Mononuclear cell (primary cell): ENCODE measurements around the gene COX17. TPM values are rescaled to one million over a fixed set of nuclear protein-coding genes. Genes with fewer than 3 reads are reported as not detected.
"Not testable (repeated sequence)": the region's sequence is repeated elsewhere in the genome, so short reads cannot be mapped to it uniquely, and the experiment has no call there.

Experiments used
- H3K27me3 ChIP-seq: 2 replicates; pipeline ENCODE4 v1.6.0; 2011; ENCODE audit warnings: low read length, control low read depth; ENCODE audit not compliant: insufficient read depth
- H3K4me1 ChIP-seq: 2 replicates; pipeline ENCODE4 v1.5.1; 2011; ENCODE audit warnings: mild to moderate bottlenecking, low read length, control low read depth; ENCODE audit not compliant: insufficient read depth
- H3K4me3 ChIP-seq: 2 replicates; pipeline ENCODE4 v1.5.1; 2011; ENCODE audit warnings: mild to moderate bottlenecking, low read length, moderate library complexity
- H3K9me3 ChIP-seq: 2 replicates; pipeline ENCODE4 v1.5.1; 2011; ENCODE audit warnings: low read depth, mild to moderate bottlenecking, control low read depth, low read length
- total RNA-seq: library from RNA; depleted of rRNA; stranded (reverse); fragments of >200 nt; gene quantifications from one replicate; pipeline ENCODE4 v1.2.3, GENCODE V29; 2012

Gene COX17
- total RNA-seq, 1 donor, result 21.5 TPM

DNA sequence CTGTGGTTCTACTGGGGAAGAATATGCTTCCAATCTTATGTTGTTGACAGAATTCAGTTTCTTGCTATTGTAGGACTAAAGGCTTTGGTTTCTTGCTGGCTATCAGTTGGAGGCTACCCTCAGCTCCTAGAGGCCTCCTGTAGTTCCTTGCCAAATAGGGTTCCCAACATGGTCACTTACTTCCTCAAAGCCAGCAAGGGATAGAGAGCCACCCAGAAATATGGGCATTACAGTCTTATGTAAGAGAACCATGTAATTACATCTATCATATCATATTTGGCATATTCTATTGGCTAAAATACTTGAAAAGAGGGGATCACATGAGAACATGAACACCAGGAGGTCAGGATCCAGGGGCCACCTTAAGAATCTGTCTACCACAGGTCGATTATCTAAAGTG, 6.2 kb upstream of the COX17 start:
- H3K9me3 ChIP-seq, result no peaks in the 10 kb centered on the region
- H3K4me3 ChIP-seq, result no peak overlapping the region
- H3K4me1 ChIP-seq, result no peaks in the 10 kb centered on the region
- no peaks in the 10 kb centered on the region for H3K27me3 ChIP-seq

DNA sequence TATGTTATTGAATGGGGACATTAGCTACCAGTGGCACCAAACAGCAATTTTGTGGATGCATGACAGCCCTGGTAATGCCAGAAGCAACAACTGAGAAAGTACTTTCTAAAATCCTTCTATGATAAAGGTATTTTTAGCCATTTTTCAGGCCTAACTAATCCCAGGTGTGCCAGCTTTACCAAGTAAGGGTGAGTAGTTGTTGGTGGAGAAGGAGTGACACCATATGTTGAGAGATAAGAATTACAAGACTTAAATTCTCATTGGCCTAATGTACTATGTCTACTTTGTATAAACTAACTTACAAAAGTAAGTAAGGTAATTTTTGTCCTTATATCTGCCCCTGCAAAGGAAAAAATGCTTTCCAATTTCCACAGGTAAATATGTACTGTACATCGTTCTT, 4.1 kb upstream of the COX17 start:
- Histone ChIP-seq H3K4me3 (no peak overlapping the region), H3K27me3 (no peaks in the 10 kb centered on the region), H3K4me1 (peaks cover 9% of the 10 kb centered on the region), H3K9me3 (no peaks in the 10 kb centered on the region)

DNA sequence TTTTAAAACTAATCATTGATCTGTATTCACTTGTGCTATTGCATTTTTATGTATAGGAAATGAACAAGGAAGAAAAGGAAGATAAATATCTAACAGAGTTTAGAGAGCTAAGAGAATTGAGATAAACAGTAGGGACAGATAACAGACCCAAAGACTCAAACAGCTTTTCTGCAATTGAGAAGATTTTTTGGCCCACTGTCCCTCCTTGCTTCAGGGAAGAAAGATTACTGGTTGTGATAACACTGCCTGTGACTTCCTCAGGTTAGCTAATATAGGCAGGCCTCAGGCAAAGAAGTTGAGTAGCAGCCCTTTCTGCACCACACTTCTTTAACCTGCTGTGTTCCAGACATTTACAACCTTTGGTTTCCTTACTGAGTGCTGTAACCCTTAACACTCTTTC, 2.7 kb upstream of the COX17 start:
- Histone ChIP-seq H3K4me1 (peaks cover 17% of the 10 kb centered on the region), H3K9me3 (no peaks in the 10 kb centered on the region), H3K4me3 (no peak overlapping the region), H3K27me3 (no peaks in the 10 kb centered on the region)

DNA sequence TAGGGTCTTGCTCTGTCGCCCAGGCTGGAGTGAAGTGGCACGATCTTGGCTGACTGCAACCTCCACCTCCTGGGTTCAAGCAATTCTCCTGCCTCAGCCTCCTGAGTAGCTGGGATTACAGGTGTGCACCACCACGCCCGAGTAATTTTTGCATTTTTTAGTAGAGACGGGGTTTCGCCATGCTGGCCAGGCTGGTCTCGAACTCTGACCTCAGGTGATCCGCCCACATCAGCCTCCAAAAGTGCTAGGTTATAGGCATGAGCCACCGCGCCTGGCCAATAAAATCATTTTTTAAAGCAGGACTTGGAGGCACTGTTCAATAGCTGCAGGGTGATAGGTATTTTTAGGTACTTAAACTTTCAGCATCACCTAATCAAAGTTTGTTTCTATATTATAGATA, 1.0 kb upstream of the COX17 start:
- not testable (repeated sequence) for H3K9me3 ChIP-seq, H3K4me3 ChIP-seq, H3K27me3 ChIP-seq
- peaks cover 17% of the 10 kb centered on the region for H3K4me1 ChIP-seq

DNA sequence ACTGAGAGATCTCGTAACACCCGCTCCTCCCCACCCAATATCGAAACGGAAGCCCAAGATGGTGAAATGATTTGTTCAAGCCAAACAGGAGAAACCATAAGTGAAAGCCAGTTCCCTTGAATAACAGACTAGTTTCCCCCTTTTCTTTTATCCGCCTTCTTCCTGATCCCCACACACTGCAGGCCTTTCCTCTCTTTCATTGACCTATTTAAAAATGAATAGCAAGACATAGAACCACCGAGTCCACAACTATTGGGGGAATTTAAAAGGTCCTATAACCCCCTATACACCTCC, 382 bp upstream of the COX17 start:
- H3K9me3 ChIP-seq, result no peaks in the 10 kb centered on the region
- H3K4me1 ChIP-seq, result peaks cover 17% of the 10 kb centered on the region
- H3K27me3 ChIP-seq, result no peaks in the 10 kb centered on the region
- peak overlapping the region; percentile 64 for H3K4me3 ChIP-seq

- no peaks in the 10 kb centered on the region for H3K9me3 ChIP-seq
- H3K27me3 ChIP-seq, result no peaks in the 10 kb centered on the region
- H3K4me1 ChIP-seq, result peaks cover 17% of the 10 kb centered on the region
- no peak overlapping the region for H3K4me3 ChIP-seq
Measured at GRCh38 chr3:119676020-119676419, 1.2 kb downstream of the COX17 start.

- Histone ChIP-seq H3K27me3 (no peaks in the 10 kb centered on the region), H3K4me1 (peaks cover 17% of the 10 kb centered on the region), H3K9me3 (no peaks in the 10 kb centered on the region), H3K4me3 (no peak overlapping the region)
Measured at GRCh38 chr3:119675188-119675874, 1.9 kb downstream of the COX17 start.

DNA sequence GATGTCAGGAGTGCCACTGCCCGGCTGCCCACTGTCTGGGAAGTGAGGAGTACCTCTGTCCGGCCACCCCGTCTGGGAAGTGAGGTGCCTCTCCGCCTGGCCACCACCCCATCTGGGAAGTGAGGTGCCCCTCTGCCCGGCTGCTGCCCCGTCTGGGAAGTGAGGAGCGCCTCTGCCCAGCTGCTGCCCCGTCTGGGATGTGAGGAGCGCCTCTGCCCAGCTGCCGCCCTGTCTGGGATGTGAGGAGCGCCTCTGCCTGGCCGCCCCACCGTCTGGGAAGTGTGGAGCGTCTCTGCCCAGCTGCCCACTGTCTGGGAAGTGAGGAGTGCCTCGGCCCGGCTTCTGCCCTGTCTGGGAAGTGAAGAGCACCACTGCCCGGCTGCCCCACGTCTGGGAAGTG, 3.3 kb downstream of the COX17 start:
- peaks cover 17% of the 10 kb centered on the region for H3K4me1 ChIP-seq
- H3K4me3 ChIP-seq, result no peak overlapping the region
- no peaks in the 10 kb centered on the region for H3K27me3 ChIP-seq
- H3K9me3 ChIP-seq, result no peaks in the 10 kb centered on the region

DNA sequence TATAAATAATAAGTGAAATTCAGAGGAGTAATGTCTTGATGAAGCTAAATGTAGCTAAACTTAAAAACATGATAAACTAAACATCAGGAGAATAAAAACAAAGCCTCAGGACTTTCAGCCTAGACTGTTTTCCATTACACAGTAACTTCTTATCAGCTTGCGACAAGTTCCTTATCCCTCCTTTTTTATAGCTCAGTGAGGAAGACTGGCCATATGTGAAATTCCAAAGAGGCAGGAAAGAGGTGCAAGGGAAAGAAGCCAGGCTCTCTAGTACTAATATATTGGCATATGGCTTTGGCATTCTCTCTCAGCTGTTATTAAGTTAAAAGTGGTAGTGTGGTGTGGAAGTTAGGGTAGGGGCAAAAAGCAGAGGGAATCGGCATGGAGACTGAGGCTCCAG, 4.4 kb downstream of the COX17 start:
- Histone ChIP-seq H3K4me1 (peaks cover 13% of the 10 kb centered on the region), H3K4me3 (no peak overlapping the region), H3K27me3 (no peaks in the 10 kb centered on the region), H3K9me3 (no peaks in the 10 kb centered on the region)

DNA sequence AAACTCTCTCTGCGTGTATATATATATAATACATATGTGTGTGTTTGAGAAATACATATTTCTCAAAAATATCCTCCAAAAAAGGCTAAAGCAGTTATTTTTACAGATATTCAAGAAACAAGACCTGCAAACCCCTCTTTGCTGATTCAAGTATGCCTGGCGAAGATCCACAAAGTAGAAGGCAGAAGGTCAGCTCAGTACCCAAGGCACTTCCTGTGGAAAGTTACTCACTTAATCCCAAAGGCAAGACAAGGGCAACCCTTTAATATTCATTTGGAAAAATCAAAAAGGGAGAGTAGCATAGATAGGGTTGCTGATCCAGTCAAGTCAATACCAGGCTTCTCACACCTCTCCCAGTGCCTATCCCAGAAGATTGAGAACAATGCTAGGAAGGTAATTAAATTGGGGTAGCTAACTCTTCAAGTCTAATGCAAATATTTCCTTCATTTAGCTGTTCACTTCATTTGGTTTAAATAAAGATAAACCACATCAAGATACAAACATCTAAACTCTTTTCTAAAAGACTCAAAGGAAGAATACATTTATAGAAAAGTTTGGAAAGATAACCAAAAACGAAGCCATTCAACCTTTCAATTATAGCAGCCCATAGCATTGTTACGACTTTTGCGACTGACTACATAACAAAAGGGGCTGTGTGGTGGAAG, 7.2 kb downstream of the COX17 start:
- Histone ChIP-seq H3K9me3 (no peaks in the 10 kb centered on the region), H3K4me1 (no peaks in the 10 kb centered on the region), H3K4me3 (no peak overlapping the region), H3K27me3 (no peaks in the 10 kb centered on the region)

- Histone ChIP-seq H3K27me3 (no peaks in the 10 kb centered on the region), H3K9me3 (no peaks in the 10 kb centered on the region), H3K4me3 (no peak overlapping the region), H3K4me1 (no peaks in the 10 kb centered on the region)
Measured at GRCh38 chr3:119665954-119666559, 11.1 kb downstream of the COX17 start.

DNA sequence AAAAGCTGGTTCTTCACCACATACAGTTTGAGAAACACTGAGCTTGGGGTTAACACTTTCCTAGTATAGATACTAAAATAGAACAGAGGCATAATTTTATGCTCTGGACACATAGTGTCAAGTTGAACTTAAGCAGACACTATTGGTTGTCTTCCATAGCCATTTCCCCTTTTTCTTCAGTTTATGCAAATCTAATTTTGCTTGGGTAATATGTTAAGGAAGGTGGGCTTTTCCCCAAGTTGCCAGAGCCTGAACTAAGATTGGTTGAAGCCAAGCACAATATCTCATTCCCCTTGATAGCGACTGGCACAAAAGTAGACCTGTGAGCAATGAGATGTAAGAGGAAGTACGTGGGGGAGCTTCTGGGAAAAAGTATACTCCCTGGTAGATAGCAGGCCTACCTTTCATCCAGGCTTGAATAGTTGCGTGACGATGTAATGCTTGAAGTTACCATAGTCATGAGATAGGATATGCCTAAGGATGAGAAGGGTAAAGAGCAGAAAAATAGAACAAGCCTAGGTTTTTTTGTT, 12.3 kb downstream of the COX17 start:
- no peaks in the 10 kb centered on the region for H3K4me1 ChIP-seq
- no peaks in the 10 kb centered on the region for H3K9me3 ChIP-seq
- no peaks in the 10 kb centered on the region for H3K27me3 ChIP-seq
- H3K4me3 ChIP-seq, result no peak overlapping the region

DNA sequence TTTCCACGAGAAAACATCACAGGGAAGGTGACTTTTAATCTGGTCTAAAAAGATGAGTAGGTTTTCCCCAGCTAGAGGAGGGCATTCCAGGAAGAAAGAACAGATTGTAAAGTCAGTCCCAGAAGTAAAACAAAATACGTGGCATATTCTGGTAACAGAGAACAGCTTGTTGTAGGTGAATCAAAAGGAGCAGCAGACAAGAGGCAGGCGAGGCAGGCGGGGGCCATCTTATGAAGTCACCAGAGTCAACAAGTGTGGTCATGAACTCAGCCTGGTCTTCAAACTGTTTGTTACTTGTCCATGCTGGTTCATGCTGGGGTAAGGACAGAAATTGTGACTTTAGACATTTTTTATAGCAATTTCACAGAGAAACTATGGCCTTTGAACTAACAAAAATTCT, 12.8 kb downstream of the COX17 start:
- Histone ChIP-seq H3K4me3 (no peak overlapping the region), H3K4me1 (no peaks in the 10 kb centered on the region), H3K27me3 (no peaks in the 10 kb centered on the region), H3K9me3 (no peaks in the 10 kb centered on the region)

GRCh38 chr3:119663885-119664284, 13.3 kb downstream of the COX17 start:
- H3K4me3 ChIP-seq, result no peak overlapping the region
- H3K27me3 ChIP-seq, result no peaks in the 10 kb centered on the region
- no peaks in the 10 kb centered on the region for H3K9me3 ChIP-seq
- no peaks in the 10 kb centered on the region for H3K4me1 ChIP-seq

GRCh38 chr3:119662604-119663373, 14.4 kb downstream of the COX17 start:
- Histone ChIP-seq H3K27me3 (no peaks in the 10 kb centered on the region), H3K9me3 (no peaks in the 10 kb centered on the region), H3K4me1 (peaks cover 4% of the 10 kb centered on the region), H3K4me3 (no peak overlapping the region)
